GM21390 (cell line): Measurements from ENCODE around the gene ANKS4B.
"Not testable (repeated sequence)": the region's sequence is repeated elsewhere in the genome, so short reads cannot be mapped to it uniquely, and the experiment has no call there.

Experiments used
- ATAC-seq: cut with Tn5 transposase; IDR thresholded peaks from one replicate; pipeline ENCODE4 v1.9.1; 2021; ENCODE audit not compliant: unreplicated experiment

ANKS4B gene

GRCh38 chr16:21218153-21218552 lies 15.3 kb upstream of the ANKS4B start:
- no peak for ATAC-seq

- no peak for ATAC-seq
Observed at GRCh38 chr16:21219551-21219950, 13.9 kb upstream of the ANKS4B start.

- no peak for ATAC-seq
Observed at GRCh38 chr16:21222495-21223337, 10.8 kb upstream of the ANKS4B start.

GRCh38 chr16:21223787-21224186 lies 9.7 kb upstream of the ANKS4B start:
- no peak for ATAC-seq

- no peak for ATAC-seq
Observed at GRCh38 chr16:21224800-21225199, 8.7 kb upstream of the ANKS4B start.

GRCh38 chr16:21226749-21227148 lies 6.8 kb upstream of the ANKS4B start:
- ATAC-seq: no peak

GRCh38 chr16:21227866-21228265 lies 5.6 kb upstream of the ANKS4B start:
- no peak for ATAC-seq

GRCh38 chr16:21228361-21228872 lies 5.1 kb upstream of the ANKS4B start:
- no peak for ATAC-seq

- ATAC-seq: no peak
Observed at GRCh38 chr16:21233045-21233520, 416 bp upstream of the ANKS4B start.

- no peak for ATAC-seq
Observed at GRCh38 chr16:21235199-21235585, 1.7 kb downstream of the ANKS4B start.

- ATAC-seq: no peak
Observed at GRCh38 chr16:21236831-21237230, 3.3 kb downstream of the ANKS4B start.

- ATAC-seq: no peak
Observed at GRCh38 chr16:21239646-21240045, 6.1 kb downstream of the ANKS4B start.

- ATAC-seq: no peak
Observed at GRCh38 chr16:21242756-21243155, 9.3 kb downstream of the ANKS4B start.

- ATAC-seq: no peak
Observed at GRCh38 chr16:21244518-21245215, 11.2 kb downstream of the ANKS4B start.

- ATAC-seq: not testable (repeated sequence)
Observed at GRCh38 chr16:21248179-21248578, 14.7 kb downstream of the ANKS4B start.

- ATAC-seq: no peak
Observed at GRCh38 chr16:21250072-21250923, 16.8 kb downstream of the ANKS4B start.

- ATAC-seq: no peak
Observed at GRCh38 chr16:21253470-21253869, 20.0 kb downstream of the ANKS4B start.

- ATAC-seq: no peak
Observed at GRCh38 chr16:21256636-21257035, 23.1 kb downstream of the ANKS4B start.

GRCh38 chr16:21257284-21257683 lies 23.8 kb downstream of the ANKS4B start:
- ATAC-seq: no peak

- no peak for ATAC-seq
Observed at GRCh38 chr16:21260870-21261791, 27.6 kb downstream of the ANKS4B start.
